NCI-H2196 treated with DMSO at 0.1 percent for 48 hours (cell line): ENCODE measurements around the gene C3orf18.

Source experiments
- DNase-seq: peaks from one replicate; lab custom pipeline; 2025; ENCODE audit not compliant: unreplicated experiment; lab: John Stamatoyannopoulos, UW

Gene C3orf18

DNA sequence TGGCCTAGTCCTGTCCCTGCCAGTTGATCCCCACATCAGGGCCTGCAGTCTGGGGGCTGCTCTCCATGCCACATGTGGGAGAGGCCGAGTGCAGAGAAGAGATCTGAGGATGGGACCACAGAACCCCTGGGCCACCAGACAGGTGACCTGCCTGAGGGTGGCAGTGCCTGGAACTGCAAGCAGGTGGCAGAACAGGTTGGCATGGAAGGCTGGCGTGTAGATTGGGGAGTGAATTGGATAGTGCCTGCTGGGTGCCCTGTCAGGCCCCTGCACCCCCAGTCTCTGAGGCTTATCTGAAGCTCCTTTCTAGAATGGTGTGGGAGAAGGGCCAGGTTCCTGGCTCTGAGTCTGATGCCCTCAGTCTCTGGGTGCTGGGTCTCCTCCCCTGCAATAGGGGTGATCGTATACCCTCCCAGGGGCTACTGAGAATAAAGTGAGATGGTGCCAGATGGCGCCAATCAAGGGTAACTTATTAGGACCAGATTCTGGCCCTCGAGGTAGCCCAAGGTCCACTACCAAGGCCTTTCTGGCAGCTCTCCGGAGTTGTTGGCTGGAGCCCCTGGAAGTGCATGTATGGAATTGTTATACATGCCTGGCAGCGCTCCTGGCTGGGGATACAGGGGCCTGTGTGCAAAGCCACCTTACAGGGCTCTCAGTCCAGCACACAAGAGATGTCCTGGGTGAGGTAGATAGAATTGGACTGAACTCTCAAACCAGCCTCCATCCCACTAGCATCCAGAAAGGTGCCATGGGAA is 15.7 kb downstream of the C3orf18 start:
- no peak for DNase-seq

DNA sequence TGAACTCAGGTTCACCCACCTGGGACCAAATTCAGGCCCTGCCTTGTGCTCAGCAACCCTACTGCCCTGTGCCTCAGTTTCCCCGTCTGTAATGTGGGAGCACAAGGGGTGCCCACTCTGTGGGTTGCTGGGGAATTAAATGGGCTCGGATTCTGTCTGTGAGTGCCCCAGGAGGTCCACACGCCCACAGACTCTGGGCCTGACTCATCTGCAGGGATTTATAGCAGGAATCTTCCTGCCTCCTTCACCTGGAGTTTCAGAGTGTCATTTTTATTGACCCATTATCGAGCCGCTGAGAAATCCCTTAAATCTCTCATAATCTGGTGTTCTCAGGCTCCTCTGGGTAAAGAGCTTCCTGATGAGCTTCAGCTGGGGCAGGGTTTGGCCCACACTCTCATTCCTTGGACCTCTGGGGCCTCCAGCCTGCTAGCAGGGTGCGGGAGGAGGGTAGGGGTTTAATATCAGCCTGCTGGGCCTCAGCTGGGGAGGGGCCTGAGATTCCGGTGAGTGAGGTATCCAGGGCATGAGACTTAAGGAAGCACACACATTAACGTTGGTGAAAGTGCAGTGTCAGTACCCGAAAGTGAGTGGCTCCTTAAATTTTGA is 16.4 kb downstream of the C3orf18 start:
- DNase-seq = no peak

DNA sequence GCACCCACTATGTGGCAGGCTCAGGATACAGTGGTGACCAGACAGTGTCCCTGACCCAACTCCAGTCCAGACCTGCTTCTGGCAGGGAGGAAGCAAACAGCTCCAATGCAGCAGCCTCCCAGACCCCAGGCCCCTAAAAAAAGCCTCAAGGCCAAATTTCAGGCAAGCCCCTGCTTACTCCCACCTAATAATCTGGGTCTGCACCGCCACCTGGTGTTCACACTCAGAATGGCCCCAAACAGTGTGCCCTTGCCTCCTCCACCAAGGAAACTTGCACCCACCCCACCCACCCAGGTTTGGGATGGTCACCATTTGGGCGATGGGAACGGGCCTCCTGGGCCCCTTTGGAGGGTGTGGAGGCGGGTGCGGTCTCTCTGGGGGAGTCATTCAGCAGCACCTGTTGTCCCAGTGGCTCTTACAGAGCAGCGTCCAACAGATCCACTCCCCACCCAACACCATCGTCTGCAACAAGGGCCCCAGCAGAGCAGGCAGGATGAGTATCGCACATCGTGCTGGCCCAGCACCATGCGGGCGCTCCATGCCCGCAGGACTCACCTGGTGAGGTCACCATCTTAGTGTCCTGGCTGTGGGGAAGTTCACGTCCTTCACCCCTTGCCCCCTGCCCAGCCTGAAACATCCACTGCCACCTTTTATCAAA is 17.3 kb downstream of the C3orf18 start:
- no peak for DNase-seq

- DNase-seq = no peak
Observed at GRCh38 chr3:50549226-50549625, 18.3 kb downstream of the C3orf18 start.

GRCh38 chr3:50545781-50546180 is 21.8 kb downstream of the C3orf18 start:
- DNase-seq = no peak

DNA sequence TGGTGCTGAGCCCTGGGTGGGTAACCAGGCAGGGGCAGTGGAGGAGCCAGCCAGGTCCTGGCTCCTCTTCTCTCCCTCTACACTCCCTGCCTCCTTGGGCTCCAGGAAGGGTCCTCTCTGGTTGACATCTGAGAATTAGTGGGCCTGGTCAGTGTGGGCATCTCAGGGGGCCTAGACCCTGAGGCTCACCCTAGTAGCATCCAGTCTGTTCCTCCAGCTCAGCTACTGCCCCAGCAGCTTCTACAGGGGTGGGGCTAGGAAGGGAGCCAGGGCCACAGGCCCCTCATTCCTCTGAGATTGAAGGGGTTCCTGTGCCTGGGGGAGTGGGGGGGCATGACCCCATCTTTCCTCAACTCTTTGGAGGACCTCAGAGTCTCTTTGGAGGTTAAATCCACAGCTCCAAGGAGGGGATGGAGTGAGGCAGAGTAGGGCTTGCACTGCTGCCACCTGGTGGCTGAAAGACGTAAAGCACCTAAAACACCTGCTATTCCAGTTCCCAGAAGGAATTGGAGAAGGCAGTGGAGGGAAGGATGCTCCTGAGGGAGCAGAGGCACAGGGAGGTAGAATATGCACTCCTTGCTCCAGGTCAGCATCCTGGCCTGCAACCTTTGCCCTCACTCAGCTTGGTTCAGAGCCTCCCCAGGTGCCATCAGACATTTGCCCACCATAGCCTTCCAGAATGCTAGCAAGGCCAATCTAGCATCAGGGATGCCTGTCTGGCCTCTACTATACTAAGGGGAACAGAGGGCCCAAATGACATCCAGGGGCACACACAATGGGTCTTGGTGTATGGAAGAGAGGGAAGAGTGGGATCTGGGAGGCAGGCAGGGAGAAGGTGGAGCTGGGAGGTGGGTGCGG is 25.1 kb downstream of the C3orf18 start:
- DNase-seq = no peak

DNA sequence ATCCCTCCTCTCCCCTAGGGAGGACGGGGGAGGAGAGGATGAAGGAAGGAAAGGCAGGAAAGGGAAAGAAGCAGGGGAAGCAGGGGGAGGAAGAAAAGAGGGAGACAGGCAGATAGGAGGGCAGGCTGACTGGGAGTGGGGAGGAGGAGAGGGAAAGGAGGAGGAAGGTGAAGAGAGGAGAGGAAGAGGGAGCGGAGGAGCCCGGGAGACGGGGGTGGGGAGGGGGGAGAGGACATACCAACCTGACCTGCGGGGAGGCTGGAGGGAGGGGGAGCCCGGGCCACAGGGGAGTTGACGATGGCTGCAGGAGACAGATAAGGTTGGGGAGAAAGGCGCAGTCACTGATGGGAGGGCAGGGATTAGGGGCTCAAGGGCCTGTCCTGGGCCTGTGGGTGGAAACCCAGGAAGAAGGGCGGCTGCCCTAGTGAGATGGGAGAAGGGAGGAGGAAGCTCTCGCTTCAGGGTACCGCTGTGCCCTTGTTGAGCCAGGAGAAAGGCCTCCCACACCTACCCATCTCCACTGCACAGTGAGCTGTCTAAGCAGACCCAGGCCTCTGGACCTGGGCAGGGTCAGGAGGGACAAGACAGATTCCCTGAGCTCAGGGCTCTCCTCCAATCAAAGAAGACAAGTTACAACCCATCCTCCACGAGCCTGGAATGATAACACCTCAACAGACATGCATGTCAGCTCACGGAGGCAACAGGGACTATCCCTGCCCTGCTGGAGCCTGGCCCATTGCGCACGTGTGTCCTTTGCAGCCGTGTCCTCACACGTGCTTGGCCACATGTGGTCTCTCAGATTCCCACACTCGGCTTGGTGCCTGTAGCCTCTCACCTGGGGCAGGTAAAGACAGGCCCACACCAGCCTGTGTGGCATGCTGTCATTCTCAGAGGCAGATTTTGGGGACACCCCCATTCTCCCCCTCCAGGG is 27.9 kb downstream of the C3orf18 start:
- no peak for DNase-seq

DNA sequence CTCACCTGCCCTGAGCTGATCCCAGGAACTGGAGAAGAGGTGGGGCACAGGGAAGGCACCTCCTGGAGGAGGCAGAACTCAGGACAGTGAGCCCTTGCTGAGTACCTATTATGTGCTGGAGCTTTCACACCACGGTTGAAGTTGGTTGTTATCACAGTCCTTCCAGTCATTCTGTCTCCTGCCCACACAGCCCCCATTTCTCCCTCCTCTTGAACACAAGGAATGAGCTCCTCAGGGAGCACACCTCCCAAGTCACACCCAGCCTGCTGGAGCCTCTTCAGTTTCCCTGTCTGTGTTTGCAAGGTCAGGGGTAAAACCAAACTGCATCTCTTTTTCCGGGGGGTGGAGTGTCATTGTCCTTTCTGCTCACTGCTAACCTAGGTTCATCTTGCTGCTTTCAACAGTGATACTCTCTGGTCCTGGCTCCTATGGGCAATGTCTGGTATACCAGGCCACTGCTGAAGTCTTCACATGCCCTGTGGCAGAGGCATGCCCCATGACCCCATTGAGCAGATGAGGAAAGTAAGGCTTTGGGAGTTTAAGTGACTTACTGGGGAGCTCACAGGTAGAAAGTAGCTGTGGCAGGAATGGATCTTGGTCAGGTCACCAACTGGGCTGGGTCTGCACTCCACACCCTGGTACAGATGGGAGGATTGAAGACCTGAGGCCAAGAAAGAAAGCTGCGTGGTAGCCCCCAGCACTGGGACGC is 30.0 kb downstream of the C3orf18 start:
- DNase-seq = no peak

DNA sequence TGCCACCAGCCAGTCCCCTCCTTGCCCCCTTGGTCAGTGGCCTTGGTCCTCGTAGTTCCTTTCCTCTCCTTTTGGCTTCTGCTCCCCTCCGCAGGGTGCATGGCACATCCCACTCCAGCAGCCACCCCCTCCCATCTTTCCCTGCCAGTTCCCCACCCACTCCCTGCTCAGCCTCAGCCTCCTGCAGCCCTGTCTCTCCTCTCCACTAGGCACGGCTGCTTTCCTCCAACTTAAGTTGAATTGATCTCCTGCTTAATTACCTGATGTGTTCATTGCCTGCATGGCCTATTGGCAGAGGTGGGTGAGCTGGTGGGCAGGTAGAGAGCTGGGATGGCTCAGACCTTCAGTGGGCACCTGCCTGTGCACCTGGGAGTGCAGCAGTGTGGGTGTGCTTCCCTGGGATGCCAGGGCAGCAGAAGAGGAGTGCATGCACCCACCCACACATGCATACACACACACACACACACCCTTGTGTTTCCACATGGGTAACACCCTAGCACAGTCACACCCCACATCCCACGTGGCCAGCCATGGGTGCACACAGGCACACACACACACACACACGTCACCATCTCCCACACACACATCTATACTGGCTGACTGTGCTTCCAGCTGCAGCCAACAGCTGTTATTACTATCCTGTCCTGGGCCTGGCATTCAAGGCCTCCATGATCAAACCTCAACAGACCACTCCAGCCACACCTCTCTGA is 30.9 kb downstream of the C3orf18 start:
- DNase-seq = no peak

GRCh38 chr3:50534681-50535330 is 32.7 kb downstream of the C3orf18 start:
- DNase-seq = no peak

- no peak for DNase-seq
Observed at GRCh38 chr3:50533807-50534461, 33.6 kb downstream of the C3orf18 start.

GRCh38 chr3:50533316-50533715 is 34.2 kb downstream of the C3orf18 start:
- no peak for DNase-seq

DNA sequence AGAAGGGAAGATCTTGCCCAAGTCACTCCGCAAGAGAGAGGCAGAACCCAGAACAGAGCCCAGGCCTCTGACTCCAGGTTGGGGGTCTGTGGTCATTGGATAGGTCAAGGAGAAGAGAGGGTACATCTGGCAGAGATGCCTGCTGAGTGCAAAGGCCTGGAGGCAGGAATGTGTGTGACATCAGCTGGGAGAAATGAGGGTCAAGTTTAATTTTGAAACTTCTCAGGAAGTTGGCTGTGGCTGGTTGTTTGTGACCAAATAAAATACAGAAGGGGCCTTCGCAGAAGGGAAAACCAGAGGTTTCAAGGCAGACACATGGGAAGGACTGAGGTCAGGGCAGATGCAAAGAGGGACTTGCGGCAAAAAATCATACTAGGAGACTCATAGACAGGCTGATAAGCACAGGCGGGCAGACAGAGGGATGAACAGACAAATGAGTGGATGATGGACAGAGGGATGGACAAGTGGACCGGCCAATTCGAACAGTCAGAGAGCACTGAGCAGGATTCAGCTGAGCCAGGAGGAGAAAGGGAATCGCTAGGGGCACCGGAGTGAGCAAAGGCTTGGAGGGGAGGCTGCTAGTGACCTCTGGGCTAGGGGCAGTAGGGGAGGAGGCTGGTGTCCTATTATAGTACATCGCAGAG is 35.4 kb downstream of the C3orf18 start:
- DNase-seq = no peak

- DNase-seq = no peak
Observed at GRCh38 chr3:50531201-50531600, 36.3 kb downstream of the C3orf18 start.

DNA sequence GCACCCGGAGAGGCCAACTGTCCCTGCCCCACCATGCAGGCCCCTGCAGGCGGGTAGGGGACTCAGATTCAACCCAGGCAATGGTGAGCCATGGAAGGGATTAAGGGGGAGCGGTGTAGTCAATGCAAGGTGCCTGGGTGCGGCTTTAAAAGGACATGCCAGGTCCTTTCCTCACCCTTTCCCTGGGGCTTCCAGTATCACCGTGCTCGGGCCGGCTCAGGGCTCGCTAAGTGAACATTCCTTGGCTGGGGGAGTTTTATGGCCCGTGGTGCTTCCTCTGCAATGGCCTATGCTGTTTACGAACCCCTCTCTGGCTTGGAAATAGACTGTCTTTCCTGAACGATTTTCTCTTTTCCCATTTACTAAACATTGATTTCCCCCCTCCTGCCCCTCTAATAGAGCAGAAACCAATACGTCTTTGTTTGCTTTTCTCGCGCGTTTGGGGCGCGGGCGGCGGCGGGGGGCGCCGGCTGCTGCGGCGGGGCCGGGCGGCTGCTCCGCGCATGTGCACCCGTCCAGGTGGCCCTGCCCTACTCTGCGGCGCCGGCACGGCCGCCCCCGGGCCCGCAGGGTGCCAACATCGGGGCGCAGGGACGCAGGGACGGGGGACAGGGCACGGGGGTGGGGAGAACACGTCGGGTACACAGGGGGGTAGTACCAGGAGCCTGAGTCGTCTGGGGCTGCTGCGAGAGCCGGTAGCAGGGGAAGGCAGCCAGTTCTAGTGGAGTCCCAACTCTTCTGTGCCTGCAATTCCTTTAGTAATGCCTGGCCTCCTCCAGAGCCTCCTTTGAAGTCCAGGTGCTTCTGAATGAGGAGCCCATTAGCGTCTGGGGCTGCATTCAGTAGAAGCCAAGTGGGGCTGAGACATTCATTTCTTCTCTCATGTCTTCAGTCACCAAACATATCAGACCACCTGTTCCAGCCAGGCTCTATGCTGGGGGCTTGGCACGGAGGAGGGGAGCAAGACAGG is 37.3 kb downstream of the C3orf18 start:
- DNase-seq = no peak

DNA sequence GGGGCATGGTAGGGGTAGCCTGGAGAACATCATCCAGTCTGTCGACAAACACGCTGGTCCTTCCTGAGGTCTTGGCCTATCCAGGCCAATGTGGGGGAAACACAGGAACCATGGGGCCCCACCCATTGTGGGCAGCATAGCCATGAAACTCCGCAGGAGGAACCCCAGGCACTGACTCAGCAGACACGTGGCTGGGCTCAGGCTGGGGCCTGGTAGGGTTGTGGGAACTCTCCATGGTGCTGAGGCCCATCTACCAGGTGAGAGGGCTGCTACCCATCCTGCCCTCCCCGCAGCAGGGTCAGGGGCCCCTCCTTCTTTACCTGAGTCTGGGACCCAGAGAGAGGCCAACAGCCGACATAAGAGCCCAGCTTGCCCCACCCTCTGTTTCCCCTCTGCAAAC is 41.6 kb downstream of the C3orf18 start:
- DNase-seq = no peak
